ENCODE results near the gene STK38L. TPM values are rescaled to one million over a fixed set of nuclear protein-coding genes. Genes with fewer than 3 reads are reported as not detected.

Gene STK38L
- total and polyA plus RNA-seq, 2 of the 8 experiments (the other 6 are each of a cell fraction or from before 2014, with no cell fraction given): 8.1 to 63.6 TPM

GRCh38 chr12:27282754-27283153 is 38.7 kb downstream of the STK38L start:
- no peaks in the 10 kb centered on the region for H3K36me3 ChIP-seq (ENCODE audit: control insufficient read depth in 2 of 4, insufficient read depth in 4 of 4, low read length in 3 of 4)
- DNase-seq (ENCODE audit: low read depth in 1 of 2, low spot score in 2 of 2) (no peak), FAIRE-seq (no peak)
- no peaks in the 10 kb centered on the region for H3K23me2 ChIP-seq (ENCODE audit: low read depth, low read length)
- no peak overlapping the region for H4K91ac ChIP-seq (replicated peaks; ENCODE audit: insufficient read length, low read length)
- H2BK120ac ChIP-seq (replicated peaks; ENCODE audit: low read depth, low read length): no peak overlapping the region
- peaks cover 0 to 8% (median 3%) of the 10 kb centered on the region in 4 experiments; a peak in 6 of 7 replicates for H3K4me1 ChIP-seq (replicated peaks in 1 of 4; ENCODE audit: control insufficient read depth in 3 of 4, insufficient read depth in 4 of 4, low read length in 3 of 4)
- WGBS, 2 experiments (ENCODE audit: extremely low coverage in 1 of 2, insufficient coverage in 1 of 2, insufficient read length in 1 of 2, insufficient replicate concordance in 2 of 2, low coverage in 1 of 2, low lambda C conversion rate in 2 of 2, missing lambda C conversion rate in 1 of 2): 93% methylated on average over 2 of the region's 2 CpGs; no CpG with 5 or more reads in 1 of the 2 experiments
- CTCF ChIA-PET (ENCODE audit: partially characterized antibody): interaction anchor here (2.5 kb wide), 1 partner anchor 23 kb away, joined by 8 read pairs; no protein-coding TSS in a partner anchor
- no peaks in the 10 kb centered on the region for H4K20me1 ChIP-seq (replicated peaks in 1 of 2; ENCODE audit: control insufficient read depth in 1 of 2, insufficient read depth in 2 of 2, low read length in 2 of 2)
- no peak overlapping the region for H3K18ac ChIP-seq (ENCODE audit: extremely low read depth, low read length)
- no peaks in the 10 kb centered on the region for H3K27me3 ChIP-seq (replicated peaks in 1 of 4; ENCODE audit: control insufficient read depth in 3 of 4, extremely low read depth in 1 of 4, insufficient read depth in 3 of 4, low read length in 3 of 4)
- H2BK12ac ChIP-seq (ENCODE audit: low read depth, low read length): no peak overlapping the region
- no peak overlapping the region for H4K8ac ChIP-seq (ENCODE audit: extremely low read depth, insufficient read depth, low read length)
- no peaks in the 10 kb centered on the region for H3K9me3 ChIP-seq (ENCODE audit: insufficient read depth in 2 of 2, low read depth in 1 of 2, low read length in 1 of 2)
- no peak overlapping the region for H3K4me2 ChIP-seq (ENCODE audit: insufficient read depth in 1 of 2, low read depth in 2 of 2, low read length in 2 of 2)
- no peak overlapping the region for H2BK15ac ChIP-seq (ENCODE audit: low read length)
- no peak overlapping the region for H3K27ac ChIP-seq (ENCODE audit: low read depth, low read length)
- no peak overlapping the region for H3K4me3 ChIP-seq (ENCODE audit: extremely low read depth in 1 of 4, insufficient read depth in 2 of 4, low read depth in 3 of 4, low read length in 4 of 4)
- no peak overlapping the region for H3K14ac ChIP-seq (ENCODE audit: insufficient read length)
- H3K4ac ChIP-seq (replicated peaks; ENCODE audit: insufficient read length, low read depth, low read length): no peak overlapping the region
- no peak overlapping the region; a peak in 1 of 7 replicates for H3K9ac ChIP-seq (replicated peaks in 1 of 4; ENCODE audit: extremely low read depth in 1 of 4, low read depth in 3 of 4, low read length in 3 of 4)
- H2AK5ac ChIP-seq (ENCODE audit: low read depth, low read length): no peak overlapping the region
- H3K79me2 ChIP-seq (ENCODE audit: control insufficient read depth in 1 of 2, insufficient read depth in 2 of 2, low read length in 2 of 2): peaks cover 0 to 34% of the 10 kb centered on the region in 2 experiments; a peak in 2 of 4 replicates
- H2BK5ac ChIP-seq (ENCODE audit: low read depth, low read length): no peak overlapping the region
- H2BK20ac ChIP-seq (ENCODE audit: low read length): no peak overlapping the region
- H2AFZ ChIP-seq (ENCODE audit: low read length): no peak overlapping the region
- no peak overlapping the region for H4K5ac ChIP-seq (ENCODE audit: insufficient read length, low read depth, low read length)
- POLR2A ChIA-PET (ENCODE audit: partially characterized antibody): interaction anchor here (1.1 kb wide), 1 partner anchor 51 kb away, joined by 3 read pairs; no protein-coding TSS in a partner anchor
- H3K23ac ChIP-seq (ENCODE audit: insufficient read length): no peak overlapping the region
- no peak overlapping the region for H3K56ac ChIP-seq (replicated peaks; ENCODE audit: insufficient read length, low read depth, low read length)
- 0 out of 2 replicates have a peak, but pooled peaks cover 3% of the 10 kb centered on the region for H3K79me1 ChIP-seq (ENCODE audit: low read depth, low read length)
- TF ChIP-seq EP300 (IDR thresholded peaks at IDR 0.05; ENCODE audit: borderline replicate concordance in 1 of 2, low read depth in 2 of 2, low read length in 2 of 2) (no peak), KDM4A (IDR thresholded peaks at IDR 0.05; ENCODE audit: low read depth, low read length, severe bottlenecking) (no peak), RNF2 (IDR thresholded peaks at IDR 0.05; ENCODE audit: borderline replicate concordance, low read depth, low read length, missing control alignments, poor library complexity, severe bottlenecking) (no peak)

Data from H1 (cell line).